Lower leg skin (tissue), 3 donors: ENCODE measurements around the gene ACACA.

ENCODE experiments used
- POLR2A ChIP-seq, 2 donors: fragments of 450-650 bp; IDR thresholded peaks; one replicate each; pipeline ENCODE4 v1.6.1; 2016 to 2017; ENCODE audit warnings: antibody characterized with exemption in 2 of 2, mild to moderate bottlenecking in 1 of 2, moderate library complexity in 1 of 2
- TF ChIP-seq, protein P1 (sequence below), 3 donors: fragments of 450-650 bp; IDR thresholded peaks; one replicate each; pipeline ENCODE4 v1.5.1; 2016; ENCODE audit warnings: antibody characterized with exemption in 3 of 3, mild to moderate bottlenecking in 3 of 3, moderate library complexity in 2 of 3

DNA sequence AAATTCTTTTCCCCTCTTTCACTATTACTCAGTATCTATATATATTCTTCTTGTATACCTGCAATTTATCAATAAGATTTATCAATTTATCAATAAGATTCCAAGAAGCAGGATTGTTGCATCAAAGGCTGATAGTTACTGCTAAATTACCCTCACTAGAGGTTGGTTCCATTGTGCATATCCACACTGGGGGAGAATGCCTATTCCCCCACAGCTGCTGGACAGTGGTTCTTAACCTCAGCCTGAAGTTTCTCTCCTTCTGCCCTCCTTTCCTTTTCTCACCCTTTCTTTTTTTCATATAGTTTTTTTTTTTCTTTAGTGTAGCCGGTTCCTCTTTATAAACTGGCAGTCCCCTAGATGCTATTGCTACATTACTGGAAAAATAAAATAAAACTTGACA, 24.6 kb downstream of the ACACA start:
- TF ChIP-seq, protein P1, sequence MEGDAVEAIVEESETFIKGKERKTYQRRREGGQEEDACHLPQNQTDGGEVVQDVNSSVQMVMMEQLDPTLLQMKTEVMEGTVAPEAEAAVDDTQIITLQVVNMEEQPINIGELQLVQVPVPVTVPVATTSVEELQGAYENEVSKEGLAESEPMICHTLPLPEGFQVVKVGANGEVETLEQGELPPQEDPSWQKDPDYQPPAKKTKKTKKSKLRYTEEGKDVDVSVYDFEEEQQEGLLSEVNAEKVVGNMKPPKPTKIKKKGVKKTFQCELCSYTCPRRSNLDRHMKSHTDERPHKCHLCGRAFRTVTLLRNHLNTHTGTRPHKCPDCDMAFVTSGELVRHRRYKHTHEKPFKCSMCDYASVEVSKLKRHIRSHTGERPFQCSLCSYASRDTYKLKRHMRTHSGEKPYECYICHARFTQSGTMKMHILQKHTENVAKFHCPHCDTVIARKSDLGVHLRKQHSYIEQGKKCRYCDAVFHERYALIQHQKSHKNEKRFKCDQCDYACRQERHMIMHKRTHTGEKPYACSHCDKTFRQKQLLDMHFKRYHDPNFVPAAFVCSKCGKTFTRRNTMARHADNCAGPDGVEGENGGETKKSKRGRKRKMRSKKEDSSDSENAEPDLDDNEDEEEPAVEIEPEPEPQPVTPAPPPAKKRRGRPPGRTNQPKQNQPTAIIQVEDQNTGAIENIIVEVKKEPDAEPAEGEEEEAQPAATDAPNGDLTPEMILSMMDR (IDR thresholded peaks at IDR 0.05): no peak
- TF ChIP-seq POLR2A (IDR thresholded peaks at IDR 0.05): no peak
